ENCODE results near the gene MAMDC2. TPM values are rescaled to one million over a fixed set of nuclear protein-coding genes. Genes with fewer than 3 reads are reported as not detected.
A peak's percentile ranks its signal among the peaks of the same experiment; 100 is the strongest.

The MAMDC2 gene
- total RNA-seq, 1 experiment from 2014 or later: 4.6 TPM

DNA sequence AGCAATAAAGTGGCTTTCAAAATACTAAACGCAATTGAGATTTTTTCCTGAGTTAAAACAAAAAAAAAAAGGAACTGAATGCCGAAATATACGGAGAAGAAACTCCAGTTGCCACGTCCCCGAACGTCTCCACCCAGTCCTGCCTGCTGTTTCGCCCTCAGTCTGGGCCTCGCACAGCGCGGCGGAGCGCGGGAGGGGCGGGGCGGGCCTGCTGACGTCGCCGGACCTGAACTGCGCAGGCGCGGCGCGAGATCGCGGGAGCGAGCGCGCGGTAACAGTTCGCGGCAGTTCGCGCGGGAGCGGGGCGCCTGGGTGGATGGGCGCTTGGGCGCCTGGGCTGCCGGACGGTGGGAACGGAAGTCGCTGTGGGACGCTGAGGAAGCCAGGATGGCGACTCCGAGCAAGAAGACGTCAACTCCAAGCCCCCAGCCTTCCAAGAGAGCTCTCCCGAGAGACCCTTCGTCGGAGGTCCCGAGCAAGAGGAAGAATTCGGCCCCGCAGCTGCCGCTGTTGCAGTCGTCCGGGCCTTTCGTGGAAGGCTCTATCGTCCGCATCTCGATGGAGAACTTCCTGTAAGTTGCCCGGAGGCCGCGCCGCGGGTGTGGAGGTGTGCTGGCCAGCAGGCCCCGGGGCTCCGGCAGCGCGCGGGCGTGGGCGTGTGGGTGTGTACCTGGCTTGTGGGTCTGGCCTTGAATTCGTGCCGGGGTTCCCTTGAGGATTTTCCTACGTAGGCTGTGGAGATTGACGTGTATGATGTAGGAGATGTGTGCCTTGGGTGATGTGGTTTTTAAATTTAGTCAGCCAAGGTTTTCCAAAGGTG is 215.3 kb downstream of the MAMDC2 start, which contains the start of gene SMC5:
SMC5 (plus strand) TSS at position 287 of the 820 bp plus-strand sequence; CDS start at position 388, 101 bp downstream.
- H3K27me3 Mint-ChIP-seq (ENCODE audit: low read depth): peaks cover 2% of the 10 kb centered on the region; the same call in 1 of the 2 replicates
- peak within 1 kb of the TSS; percentile 93 for H3K14ac ChIP-seq (ENCODE audit: insufficient read depth, low read length)
- H3K9me3 Mint-ChIP-seq: no peaks in the 10 kb centered on the region
- no CpG with 5 or more reads among the region's 75 CpGs for WGBS (ENCODE audit: extremely low coverage, insufficient read length, low lambda C conversion rate)
- peak; percentile 90 for DNase-seq
- H3K79me2 ChIP-seq (ENCODE audit: insufficient read depth, low read length): peaks cover 19% of the 10 kb centered on the region; the same call in 1 of the 2 replicates
- no peaks in the 10 kb centered on the region for H3K4me1 ChIP-seq (ENCODE audit: insufficient read depth, low read length)
- H3K27me3 ChIP-seq (ENCODE audit: insufficient read depth, low read length): no peaks in the 10 kb centered on the region
- H3K27ac Mint-ChIP-seq: peak within 1 kb of the TSS; percentile 85 to 95 (median 88)
- H3K79me1 ChIP-seq (ENCODE audit: insufficient read depth, low read depth, low read length, poor library complexity, severe bottlenecking): peaks cover 9% of the 10 kb centered on the region
- H3T11ph ChIP-seq (ENCODE audit: low read length): no peak within 1 kb of the TSS
- no peak within 1 kb of the TSS for H4K91ac ChIP-seq (ENCODE audit: insufficient read length, low read depth, low read length)
- H3K4me3 Mint-ChIP-seq: peak within 1 kb of the TSS; percentile 89 to 97
- TF ChIP-seq, protein P1, sequence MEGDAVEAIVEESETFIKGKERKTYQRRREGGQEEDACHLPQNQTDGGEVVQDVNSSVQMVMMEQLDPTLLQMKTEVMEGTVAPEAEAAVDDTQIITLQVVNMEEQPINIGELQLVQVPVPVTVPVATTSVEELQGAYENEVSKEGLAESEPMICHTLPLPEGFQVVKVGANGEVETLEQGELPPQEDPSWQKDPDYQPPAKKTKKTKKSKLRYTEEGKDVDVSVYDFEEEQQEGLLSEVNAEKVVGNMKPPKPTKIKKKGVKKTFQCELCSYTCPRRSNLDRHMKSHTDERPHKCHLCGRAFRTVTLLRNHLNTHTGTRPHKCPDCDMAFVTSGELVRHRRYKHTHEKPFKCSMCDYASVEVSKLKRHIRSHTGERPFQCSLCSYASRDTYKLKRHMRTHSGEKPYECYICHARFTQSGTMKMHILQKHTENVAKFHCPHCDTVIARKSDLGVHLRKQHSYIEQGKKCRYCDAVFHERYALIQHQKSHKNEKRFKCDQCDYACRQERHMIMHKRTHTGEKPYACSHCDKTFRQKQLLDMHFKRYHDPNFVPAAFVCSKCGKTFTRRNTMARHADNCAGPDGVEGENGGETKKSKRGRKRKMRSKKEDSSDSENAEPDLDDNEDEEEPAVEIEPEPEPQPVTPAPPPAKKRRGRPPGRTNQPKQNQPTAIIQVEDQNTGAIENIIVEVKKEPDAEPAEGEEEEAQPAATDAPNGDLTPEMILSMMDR (conservative IDR thresholded peaks at IDR 0.05): no peak
- no peaks in the 10 kb centered on the region for H4K20me1 ChIP-seq (ENCODE audit: control insufficient read depth, insufficient read depth, insufficient read length)
- H3K23me2 ChIP-seq (ENCODE audit: insufficient read length, low read depth, low read length, poor library complexity, severe bottlenecking): peaks cover 4% of the 10 kb centered on the region
- peak within 1 kb of the TSS; percentile 63 for H4K5ac ChIP-seq (ENCODE audit: insufficient read length, low read depth, low read length)
- peak within 1 kb of the TSS; percentile 77 for H3K18ac ChIP-seq (ENCODE audit: insufficient read length, low read depth, low read length)
- no peak within 1 kb of the TSS for H2BK20ac ChIP-seq (ENCODE audit: low read depth, low read length, poor library complexity, severe bottlenecking)
- H2BK12ac ChIP-seq (ENCODE audit: insufficient read length, low read depth, low read length): peak within 1 kb of the TSS; percentile 25
- H3K27ac ChIP-seq (ENCODE audit: insufficient read length, low read depth, low read length): no peak within 1 kb of the TSS
- H3K4me2 ChIP-seq (ENCODE audit: insufficient read depth, insufficient read length, low read length): peak within 1 kb of the TSS; percentile 92
- no peak within 1 kb of the TSS for H4K8ac ChIP-seq (replicated peaks; ENCODE audit: insufficient read length, low read depth, low read length)
- no peaks in the 10 kb centered on the region for H3K9me3 ChIP-seq (ENCODE audit: control insufficient read depth, low read depth, low read length)
- peaks cover 14 to 20% (median 18%) of the 10 kb centered on the region in 3 experiments for H3K36me3 Mint-ChIP-seq (ENCODE audit: insufficient read depth in 1 of 3, low read depth in 3 of 3)
- no peak within 1 kb of the TSS for H2BK5ac ChIP-seq (ENCODE audit: insufficient read length, low read length)
- no peak within 1 kb of the TSS for H2BK120ac ChIP-seq (ENCODE audit: low read depth, low read length, poor library complexity, severe bottlenecking)
- peak within 1 kb of the TSS; percentile 94 for H2AFZ ChIP-seq (ENCODE audit: low read length)
- peak within 1 kb of the TSS; percentile 87 for H3K9ac ChIP-seq (ENCODE audit: extremely low read depth, insufficient read length, low read length)
- no peak within 1 kb of the TSS for H3K23ac ChIP-seq (ENCODE audit: insufficient read length, low read depth, low read length)
- H2AK5ac ChIP-seq (ENCODE audit: insufficient read length, low read length): no peak within 1 kb of the TSS
- no peak within 1 kb of the TSS for H3K56ac ChIP-seq (ENCODE audit: insufficient read length, low read depth, low read length)
- no peak within 1 kb of the TSS; the same call in 1 of the 2 replicates for H3K4ac ChIP-seq (ENCODE audit: low read depth, low read length)
- H3K4me1 Mint-ChIP-seq: peaks cover 45 to 50% of the 10 kb centered on the region in 2 experiments
- no peak within 1 kb of the TSS for H2BK15ac ChIP-seq (ENCODE audit: low read depth, low read length)
